ENCODE results near the gene ABLIM2.

ABLIM2 gene

DNA sequence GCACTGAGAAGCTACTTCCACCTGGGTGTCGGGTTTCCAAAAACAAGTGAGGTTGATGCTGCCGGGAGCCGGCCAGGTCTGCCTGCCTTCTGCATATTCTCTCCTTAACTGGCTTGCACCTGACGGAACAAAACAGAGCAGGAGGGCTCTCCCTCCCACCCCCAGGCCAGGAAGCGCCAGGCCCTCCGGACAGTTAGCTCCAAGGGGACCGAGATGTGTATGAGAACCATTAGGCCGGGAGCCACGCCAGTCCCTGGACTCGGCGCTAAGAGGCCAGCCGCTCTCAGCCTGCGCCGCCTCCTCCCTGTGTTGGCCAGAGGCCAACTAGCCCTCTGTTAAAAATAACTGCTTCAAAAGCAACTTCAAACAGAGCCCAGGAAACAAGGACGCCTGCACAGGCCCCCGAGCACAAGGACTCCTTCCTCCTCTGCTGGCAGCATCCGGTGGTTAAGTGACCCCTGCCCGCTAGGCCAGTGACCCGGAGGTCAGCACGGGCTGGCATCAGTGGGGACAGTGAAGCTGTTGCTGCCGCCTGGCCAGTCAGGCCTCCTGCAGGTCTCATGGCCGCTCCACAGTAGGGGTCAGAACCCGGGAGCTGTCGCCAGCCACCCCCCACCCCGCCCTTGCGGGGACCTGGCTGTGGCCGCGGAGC lies 107.9 kb downstream of the ABLIM2 start:
- in situ Hi-C loops (cut with MboI; ENCODE audit: low sequenced_read_pairs): no loop called here

DNA sequence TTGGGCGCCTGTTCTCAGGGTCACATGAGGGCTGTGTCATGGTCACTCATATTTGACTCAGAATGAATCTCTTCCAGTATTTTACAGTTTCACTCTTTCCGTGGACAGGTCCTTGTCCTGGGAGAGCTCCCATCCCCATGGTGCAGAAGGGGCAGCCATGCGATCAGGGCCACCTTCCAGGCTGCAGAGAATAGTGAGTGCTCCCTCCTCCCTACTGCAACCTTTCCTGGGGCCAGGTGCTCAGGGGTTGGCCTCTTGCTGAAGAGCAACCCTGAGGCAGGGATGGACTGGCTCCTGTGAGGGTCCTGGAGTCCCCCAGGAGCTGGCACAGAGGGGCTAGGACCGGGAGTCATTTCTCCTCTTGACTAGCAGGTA lies 108.4 kb downstream of the ABLIM2 start:
- in situ Hi-C loops (cut with MboI; ENCODE audit: low sequenced_read_pairs): no loop called here

DNA sequence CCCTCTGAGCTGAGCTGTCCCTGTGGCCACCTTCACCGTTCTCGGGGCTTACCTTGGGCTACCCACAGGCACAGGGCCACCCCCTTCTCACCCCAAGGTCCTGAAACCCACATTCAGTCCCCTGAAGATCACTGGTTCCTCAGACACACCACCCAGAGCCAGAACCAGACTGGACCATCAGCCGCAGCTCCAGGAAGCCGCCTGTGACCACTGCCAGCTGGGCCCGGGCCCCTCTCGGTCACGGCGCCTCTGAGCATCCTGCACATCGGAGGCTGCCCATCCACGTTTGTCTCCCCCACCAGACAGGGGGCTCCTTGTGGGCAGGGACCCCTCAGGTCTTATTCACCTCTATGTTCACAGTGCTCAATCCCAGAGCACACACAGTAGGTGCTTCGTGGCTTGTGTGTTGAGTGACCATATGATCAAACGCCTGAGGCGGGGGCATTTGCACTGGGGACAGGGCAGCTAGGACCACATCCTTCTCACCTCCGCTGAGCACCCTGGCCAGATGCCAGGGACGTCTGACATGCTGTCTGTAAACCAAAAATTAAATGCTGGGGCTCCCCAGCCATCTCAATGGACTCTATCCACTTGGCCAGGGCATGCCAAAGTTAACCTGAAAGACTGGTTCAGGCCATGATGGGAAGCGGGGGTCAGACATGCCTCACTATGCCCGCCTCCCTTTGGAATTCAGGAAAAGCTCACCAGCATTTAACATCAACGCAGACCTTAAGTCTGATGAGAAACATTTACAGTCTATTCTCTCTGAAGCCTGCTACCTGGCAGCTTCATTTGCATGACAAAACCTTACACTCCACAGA lies 109.5 kb downstream of the ABLIM2 start:
- in situ Hi-C loops (cut with MboI; ENCODE audit: low sequenced_read_pairs): no loop called here

DNA sequence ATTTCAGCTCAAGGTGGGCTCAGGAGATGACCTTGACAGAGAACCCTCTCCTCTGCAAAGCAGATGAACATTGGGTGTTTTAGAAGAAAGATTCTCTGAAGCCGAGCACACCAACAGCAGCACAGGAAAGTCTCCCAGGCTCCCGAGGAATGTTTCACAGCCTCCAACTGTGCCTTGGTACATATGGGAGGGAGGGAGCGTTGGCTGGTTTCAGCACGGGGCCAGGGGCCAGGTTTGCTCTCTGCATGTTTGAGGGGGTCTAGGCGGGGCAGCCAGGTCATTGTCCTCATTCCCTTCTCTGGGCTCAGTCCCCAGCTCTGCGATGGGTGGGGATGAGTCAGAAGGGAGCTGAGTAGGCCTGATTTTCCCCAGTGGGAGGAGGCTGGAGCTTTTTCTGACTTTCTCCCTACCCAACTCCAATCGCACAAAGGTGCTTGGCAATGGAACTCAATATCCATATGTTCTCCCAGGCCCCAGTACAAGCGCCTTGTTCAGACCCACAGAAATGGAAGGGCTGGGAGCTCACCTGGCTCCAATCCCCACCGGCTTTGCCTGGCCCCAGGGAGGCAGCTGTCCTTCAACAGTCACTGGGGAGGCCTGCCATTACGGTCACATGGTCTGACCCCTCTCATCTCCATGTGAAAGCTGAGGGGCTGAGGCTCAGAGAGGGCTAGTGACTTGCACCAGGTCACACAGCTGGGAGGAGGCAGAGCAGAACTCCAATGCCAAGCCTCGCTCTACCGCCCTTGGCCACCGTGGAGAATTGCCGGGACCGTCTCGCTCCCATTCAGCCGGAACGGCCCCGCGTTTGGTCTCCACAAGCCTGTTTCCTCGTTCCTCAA lies 110.6 kb downstream of the ABLIM2 start:
- in situ Hi-C loops (cut with MboI; ENCODE audit: low sequenced_read_pairs): no loop called here

DNA sequence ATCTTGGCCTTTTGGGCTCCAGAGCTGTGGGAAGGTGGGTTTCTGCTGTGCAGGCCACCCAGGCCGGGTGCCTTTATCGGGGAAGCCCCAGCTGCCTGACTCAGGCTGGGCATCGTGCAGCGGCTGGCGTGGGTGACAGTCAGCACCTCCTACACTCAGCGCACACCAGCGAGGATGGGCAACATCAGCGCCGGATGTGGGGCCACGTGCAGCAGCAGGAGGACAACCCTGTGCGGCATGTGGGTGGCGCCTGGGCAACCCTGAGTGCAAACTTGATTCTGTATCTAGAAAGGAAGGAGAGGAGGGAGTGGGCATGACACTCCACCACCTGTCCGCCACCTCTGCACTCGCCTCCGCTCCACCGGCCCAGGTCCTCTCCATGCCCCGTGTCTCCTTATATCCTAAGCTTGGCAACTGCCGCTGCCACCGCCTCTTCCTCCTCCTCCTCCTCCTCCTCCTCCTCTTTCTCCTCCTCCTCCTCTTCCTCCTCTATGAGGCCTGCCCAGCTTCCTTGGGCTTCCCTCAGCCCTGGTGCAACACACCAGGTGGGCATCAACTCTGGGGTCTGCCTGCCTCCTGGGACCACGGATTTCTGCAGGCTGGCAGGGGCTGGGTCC lies 111.6 kb downstream of the ABLIM2 start:
- in situ Hi-C loops (cut with MboI; ENCODE audit: low sequenced_read_pairs): no loop called here

DNA sequence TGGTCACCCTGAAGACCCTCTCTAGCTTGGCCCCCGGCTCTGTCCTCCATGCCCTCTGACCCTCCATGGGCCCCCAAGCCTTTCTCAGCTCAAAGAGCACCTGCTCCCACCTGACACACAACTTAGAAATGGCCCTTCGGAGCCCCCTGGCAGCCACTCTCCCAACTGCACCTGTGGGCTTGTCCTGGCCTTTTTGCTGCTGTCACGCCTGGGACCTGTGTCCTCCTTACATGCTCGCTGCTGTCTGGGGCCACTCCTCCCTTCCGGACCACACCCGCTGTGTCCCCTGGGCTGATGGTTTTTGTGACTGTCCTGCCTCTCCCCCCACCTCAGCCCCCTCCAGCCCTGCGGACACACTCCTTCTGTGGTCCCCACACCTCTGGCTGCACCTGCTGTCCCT lies 112.7 kb downstream of the ABLIM2 start:
- in situ Hi-C loops (cut with MboI; ENCODE audit: low sequenced_read_pairs): no loop called here

DNA sequence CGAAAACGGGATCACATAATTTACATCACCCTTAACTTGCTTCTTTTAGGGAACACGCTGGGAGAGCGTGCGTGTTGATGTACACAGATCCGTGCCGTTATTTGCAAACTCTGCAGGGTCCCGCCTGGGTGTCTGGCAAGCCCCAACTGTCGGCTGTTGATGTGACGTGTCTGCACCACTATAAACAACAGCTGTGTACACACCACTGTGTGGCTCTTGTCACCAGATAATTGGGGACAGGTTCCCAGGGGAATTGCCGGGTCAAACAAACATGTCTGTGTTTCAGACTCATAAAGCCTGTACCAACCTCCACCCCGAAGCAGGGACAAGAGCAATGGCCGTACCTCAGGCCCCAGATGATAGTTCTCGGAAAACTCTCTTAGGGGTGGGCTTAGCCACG lies 113.9 kb downstream of the ABLIM2 start:
- in situ Hi-C loops (cut with MboI; ENCODE audit: low sequenced_read_pairs): no loop called here

DNA sequence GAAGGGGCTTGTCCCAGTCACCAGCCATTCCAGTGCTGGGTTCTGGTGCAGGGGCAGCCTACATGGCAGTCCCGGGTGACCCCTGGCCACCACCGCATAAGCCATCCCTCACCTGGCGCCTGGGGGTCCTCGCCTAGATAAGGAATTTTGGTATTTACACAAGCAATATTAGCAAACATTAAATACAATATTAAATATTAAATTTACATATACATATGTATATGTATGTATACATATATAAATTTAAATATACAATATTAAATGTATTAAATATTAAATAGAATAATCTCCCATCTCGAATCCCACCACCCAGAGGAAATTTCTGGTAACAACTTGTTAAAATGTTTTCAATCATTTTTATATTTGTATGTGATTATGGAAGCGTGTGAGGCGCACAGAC lies 114.4 kb downstream of the ABLIM2 start:
- in situ Hi-C loops (cut with MboI; ENCODE audit: low sequenced_read_pairs): no loop called here

DNA sequence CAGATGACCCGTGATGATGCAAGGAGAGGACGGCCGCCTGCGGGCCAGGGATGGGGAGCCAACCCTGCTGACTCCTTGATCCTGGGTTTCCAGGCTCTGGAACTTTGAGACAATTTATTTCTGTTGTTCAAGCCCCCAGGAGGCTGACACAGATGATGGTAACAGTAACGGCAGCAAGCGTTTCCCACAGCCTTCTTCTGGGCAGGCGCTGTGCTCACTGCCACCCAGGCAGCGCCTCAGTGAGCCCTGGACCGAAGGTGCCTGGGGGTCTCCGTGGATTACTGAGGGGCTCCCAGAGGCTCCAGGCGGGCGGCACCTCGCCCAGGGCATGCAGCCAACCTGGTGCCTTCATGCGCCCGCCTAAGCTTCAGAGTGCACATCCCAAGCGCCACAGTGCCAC lies 115.0 kb downstream of the ABLIM2 start:
- in situ Hi-C loops (cut with MboI; ENCODE audit: low sequenced_read_pairs): no loop called here

DNA sequence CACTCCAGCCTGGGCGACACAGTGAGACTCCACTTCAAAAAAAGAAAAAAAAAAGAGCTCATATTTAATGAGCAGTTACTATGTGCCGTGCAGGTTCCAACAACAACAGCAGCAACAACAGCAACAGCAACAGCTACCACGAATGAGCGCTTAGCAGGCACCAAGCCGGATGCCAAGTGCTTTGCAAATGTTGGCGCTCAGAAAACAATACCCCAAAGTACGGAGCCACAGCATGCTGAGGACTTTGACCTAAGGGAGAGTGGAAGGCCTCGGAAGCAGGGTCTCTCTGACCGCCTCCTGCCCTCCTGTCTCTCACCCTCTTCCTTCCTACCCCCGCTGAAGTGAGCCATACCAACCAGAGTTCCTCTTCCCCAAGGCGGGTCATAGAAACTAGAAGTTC lies 116.7 kb downstream of the ABLIM2 start:
- in situ Hi-C loops (cut with MboI; ENCODE audit: low sequenced_read_pairs): no loop called here

DNA sequence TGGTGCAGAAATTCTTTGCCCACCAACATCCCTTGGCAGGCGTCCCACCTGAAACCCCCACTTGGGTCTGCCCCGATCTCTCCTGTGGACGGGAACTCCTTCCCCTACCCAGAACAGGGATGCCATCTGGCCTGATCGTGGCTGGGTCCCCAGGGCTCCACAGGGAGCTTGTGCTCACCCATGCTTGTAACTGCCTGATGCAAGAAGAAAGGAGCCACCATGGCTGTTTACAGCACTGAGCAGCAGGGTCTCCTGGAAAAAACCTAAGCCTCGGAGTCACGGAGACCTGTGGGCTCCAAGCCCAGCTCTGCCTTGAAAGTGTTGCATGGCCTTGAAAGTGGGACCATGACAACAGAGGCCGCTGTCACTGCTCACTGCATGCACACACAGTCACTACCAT lies 117.4 kb downstream of the ABLIM2 start:
- in situ Hi-C loops (cut with MboI; ENCODE audit: low sequenced_read_pairs): no loop called here

DNA sequence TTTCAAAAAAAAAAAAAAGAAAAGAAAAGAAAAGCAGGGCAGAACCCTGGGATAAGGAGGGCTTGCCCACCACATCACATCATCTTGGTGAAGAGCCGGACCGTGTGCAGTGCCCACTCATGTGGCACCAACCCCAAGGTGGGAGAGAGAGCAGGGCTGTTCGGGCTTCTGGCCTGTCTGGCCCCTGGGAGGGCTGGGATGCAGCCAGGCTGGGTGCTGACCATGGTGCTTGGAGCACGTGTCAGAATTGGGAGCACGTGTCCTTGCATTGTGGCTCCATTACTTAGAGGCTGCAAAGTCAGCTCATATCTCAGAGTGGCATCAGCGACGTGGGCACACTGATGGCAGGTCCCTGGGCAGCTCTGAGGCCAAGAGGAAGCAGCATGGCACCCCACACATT lies 118.0 kb downstream of the ABLIM2 start:
- in situ Hi-C loops (cut with MboI; ENCODE audit: low sequenced_read_pairs): no loop called here

DNA sequence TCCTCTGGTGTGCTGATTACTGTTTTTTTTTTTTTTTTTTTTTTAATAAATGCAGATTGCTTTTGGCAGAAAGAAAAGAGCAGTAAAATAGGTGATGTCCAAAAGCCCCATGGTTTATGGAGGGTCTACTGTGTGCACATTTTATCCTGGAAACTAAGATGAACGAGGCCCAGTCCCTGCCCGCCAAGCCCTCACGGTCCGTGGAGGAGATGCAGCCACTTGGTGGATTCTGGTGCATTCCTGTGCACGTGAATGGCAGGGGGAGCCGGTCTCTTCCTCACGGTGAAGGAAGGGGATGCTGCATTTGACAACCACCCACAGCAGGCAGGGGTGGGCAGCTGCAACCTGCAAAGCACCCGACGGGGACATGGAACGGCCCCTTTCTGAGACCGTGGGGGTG lies 118.8 kb downstream of the ABLIM2 start:
- in situ Hi-C loops (cut with MboI; ENCODE audit: low sequenced_read_pairs): no loop called here

DNA sequence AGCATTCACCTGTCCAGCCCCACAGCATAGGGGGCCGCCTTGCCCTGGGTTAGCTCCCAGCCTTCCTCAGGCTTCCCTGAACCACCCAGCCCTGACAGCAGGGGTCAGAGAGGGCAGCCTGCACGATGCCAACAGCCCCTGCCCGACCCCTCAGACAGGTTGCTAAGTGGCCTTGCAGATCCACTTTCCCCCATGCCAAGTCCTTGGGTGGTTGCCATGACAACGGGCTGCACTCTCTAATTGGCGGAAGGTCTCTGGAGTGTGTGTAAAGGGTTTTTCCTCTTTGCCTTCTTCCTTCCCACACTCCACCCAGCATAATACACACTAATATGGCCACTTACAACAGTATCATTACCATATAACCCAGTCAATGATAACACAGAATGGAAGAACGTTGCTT lies 119.3 kb downstream of the ABLIM2 start:
- in situ Hi-C loops (cut with MboI; ENCODE audit: low sequenced_read_pairs): no loop called here

DNA sequence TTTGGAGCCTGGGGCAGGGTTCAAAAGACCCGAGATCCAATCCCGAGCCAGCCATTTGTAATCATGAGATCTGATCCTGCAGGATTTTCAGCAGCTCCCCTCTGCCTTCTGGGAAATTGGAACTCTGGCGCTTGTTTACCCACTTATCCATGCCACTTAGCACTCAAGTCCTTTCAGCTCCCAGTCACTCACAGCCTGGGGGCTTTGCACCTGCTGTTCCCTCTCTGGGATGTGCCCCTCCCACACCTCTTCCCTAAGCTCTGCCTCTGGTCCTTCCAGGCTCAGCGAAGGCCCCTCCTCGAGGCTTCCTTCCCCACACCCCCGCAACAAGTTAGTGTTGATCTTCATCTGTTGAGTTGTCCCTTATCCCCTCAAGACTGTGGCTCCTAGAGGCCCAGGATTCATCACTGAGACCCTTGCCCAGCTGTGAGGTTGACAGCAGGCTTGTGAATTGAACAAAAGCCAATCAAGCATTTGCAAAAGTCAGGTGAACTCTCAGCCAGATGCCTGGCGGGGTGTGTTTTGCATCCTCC lies 119.8 kb downstream of the ABLIM2 start:
- in situ Hi-C loops (cut with MboI; ENCODE audit: low sequenced_read_pairs): no loop called here

DNA sequence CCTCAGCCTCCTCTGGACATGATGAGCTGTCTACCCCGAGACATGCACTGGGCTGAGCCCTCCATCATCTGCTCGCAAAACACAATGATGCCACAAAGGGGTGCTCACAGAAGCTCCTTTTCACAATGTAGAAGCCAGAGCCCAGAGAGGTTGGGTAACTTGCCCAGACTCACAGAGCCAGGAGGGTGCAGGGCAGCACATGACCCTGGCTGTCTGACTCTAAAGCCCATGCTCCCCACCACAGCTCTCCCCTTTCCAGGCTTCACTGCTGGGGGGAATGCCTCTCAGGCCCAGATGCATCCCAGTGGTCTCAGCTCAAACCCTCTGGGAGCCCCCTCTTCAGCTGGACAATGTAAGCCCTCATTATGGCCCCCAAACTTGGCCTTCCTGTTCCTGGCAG lies 120.5 kb downstream of the ABLIM2 start:
- in situ Hi-C loops (cut with MboI; ENCODE audit: low sequenced_read_pairs): no loop called here

DNA sequence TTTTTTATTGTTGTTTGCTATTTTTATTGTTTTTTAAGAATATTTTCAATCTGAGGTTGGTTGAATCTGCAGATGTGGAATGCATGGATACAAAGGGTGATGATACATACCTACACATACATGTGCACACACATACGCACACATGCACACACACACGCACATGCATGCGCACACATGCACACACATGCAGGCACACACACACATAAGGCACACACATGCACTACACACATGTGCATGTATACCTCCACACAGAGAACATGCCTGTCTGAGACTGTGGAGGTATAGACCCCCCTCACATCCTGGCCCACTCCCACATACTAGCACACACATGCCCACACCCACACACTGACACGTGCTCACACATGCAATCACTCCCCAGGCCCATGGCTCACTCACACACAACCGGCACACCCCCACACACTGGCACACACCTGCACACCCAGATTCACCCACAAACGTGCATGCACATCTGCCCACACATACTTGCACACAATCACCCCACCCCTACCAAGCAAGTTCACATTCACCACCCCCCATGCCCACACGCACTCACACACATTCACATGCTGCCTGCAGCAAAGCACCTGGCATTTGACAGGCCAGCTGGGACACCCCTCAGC lies 121.4 kb downstream of the ABLIM2 start:
- in situ Hi-C loops (cut with MboI; ENCODE audit: low sequenced_read_pairs): no loop called here

DNA sequence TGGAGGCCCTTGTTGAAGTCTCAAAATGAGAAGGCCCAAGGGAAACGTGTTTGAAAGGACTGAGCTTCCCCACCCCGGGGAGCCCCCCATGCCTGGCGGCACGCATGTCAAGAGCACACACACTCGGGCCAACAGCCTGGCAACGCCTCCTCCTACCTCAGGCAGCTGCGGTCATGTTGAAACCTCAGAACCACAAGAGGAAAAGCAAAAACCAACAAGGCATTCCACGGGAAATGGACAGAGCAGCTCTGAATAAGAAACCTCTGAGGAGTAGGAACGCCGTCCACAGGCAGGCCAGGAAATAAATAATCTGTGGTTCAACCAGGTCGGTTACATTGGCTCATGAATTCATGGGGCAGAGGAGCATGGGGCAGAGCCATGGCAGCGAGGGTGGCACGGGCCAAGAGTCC lies 123.2 kb downstream of the ABLIM2 start:
- in situ Hi-C loops (cut with MboI; ENCODE audit: low sequenced_read_pairs): no loop called here

DNA sequence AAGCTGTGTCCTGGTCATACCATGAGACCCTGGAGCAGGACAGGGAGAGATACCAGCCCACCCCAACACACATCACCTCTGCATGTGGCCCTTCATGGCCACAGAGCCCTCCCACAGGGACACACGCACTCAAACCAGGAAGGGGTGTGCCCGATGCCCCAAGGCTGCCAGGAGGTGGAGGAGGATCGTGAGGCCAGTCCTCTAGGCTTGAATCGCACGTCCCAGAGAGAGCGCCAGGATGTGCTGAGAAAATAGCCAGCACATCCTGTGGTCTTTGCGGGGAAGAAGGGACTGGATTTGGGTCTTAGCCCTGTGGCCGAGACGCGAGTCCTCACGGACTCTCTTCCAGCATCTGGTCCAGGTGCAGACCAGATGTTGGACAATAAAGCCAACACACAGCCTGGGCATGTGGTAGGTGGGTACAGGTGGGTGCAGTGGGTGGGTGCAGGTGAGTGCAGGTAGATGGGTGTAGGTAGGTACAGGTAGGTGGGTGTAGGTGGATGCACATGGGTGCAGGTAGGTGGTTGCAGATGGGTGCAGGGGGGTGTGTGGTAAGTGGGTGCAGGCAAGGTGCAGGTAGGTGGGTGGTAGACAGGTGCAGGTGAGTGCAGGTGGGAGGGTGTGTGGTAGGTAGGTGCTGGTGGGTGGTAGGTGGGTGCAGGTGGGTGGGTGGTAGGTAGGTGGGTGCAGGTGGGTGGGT lies 124.6 kb downstream of the ABLIM2 start:
- in situ Hi-C loops (cut with MboI; ENCODE audit: low sequenced_read_pairs): no loop called here

Data from HL-60/S4 treated with phorbol 12-myristate 13-acetate at 8.2 ng/mL for 4 days and 3 days (cell line).